ENCODE measurements around the gene C13orf46. TPM values are rescaled to one million over a fixed set of nuclear protein-coding genes. Genes with fewer than 3 reads are reported as not detected.
A peak's percentile ranks its signal among the peaks of the same experiment; 100 is the strongest.
"Not testable (repeated sequence)": the region's sequence is repeated elsewhere in the genome, so short reads cannot be mapped to it uniquely, and the experiment has no call there.

Gene C13orf46
- total RNA-seq, 4 donors from 2014 or later: 0.41 to 77.4 (median 1.1) TPM; not detected in 1

GRCh38 chr13:114020750-114021463 lies 47.0 kb upstream of the C13orf46 start:
- Histone ChIP-seq H3K27ac (no peak overlapping the region), H3K4me1 (peaks cover under 1 to 10% (median 3%) of the 10 kb centered on the region in 4 donors), H3K4me3 (no peak overlapping the region), H3K36me3 (no peaks in the 10 kb centered on the region), H3K9me3 (no peaks in the 10 kb centered on the region), H3K27me3 (no peaks in the 10 kb centered on the region)
- WGBS, 2 donors (ENCODE audit: low coverage in 1 of 2): 92% methylated on average over 32 of the region's 32 CpGs; no CpG with 5 or more reads in 1 of the 2 donors
- TF ChIP-seq POLR2AphosphoS5 (IDR thresholded peaks at IDR 0.05): no peak
- no peak for TF ChIP-seq POLR2A (IDR thresholded peaks at IDR 0.05)
- TF ChIP-seq, protein P1, sequence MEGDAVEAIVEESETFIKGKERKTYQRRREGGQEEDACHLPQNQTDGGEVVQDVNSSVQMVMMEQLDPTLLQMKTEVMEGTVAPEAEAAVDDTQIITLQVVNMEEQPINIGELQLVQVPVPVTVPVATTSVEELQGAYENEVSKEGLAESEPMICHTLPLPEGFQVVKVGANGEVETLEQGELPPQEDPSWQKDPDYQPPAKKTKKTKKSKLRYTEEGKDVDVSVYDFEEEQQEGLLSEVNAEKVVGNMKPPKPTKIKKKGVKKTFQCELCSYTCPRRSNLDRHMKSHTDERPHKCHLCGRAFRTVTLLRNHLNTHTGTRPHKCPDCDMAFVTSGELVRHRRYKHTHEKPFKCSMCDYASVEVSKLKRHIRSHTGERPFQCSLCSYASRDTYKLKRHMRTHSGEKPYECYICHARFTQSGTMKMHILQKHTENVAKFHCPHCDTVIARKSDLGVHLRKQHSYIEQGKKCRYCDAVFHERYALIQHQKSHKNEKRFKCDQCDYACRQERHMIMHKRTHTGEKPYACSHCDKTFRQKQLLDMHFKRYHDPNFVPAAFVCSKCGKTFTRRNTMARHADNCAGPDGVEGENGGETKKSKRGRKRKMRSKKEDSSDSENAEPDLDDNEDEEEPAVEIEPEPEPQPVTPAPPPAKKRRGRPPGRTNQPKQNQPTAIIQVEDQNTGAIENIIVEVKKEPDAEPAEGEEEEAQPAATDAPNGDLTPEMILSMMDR (IDR thresholded peaks at IDR 0.05): no peak
- no peak for TF ChIP-seq EP300 (IDR thresholded peaks at IDR 0.05; ENCODE audit: low read depth)
- in situ Hi-C loops (cut with MboI; ENCODE audit: low pct_ligation_motif_present in 1 of 4, low pct_unique_long_range_greater_than_20kb in 1 of 4, low sequenced_read_pairs in 3 of 4): no loop called here
- intact Hi-C loops (cut with DNase I; ENCODE audit: low total_unique reads): no loop called here
- DNase-seq: peak; percentile 36

DNA sequence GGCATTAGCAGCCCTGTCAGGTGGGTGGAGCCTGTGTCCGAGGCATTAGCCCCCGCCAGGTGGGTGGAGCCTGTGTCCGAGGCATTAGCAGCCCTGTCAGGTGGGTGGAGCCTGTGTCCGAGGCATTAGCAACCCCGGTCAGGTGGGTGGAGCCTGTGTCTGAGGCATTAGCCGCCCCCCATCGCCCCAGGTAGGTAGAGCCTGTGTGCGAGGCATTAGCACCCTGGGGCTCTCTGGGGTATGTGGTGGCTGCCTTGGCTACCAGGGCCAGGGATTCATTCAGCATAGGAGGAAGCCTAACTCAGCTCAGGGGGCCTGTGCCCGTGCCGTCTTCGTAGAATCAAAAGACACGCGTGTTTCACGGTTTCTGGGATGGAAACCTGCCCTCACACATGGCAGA lies 46.3 kb upstream of the C13orf46 start:
- H3K36me3 ChIP-seq; H3K27me3 ChIP-seq; H3K27ac ChIP-seq; intact Hi-C loops (cut with DNase I; ENCODE audit: low total_unique reads); H3K4me1 ChIP-seq; DNase-seq; in situ Hi-C loops (cut with MboI; ENCODE audit: low pct_ligation_motif_present in 1 of 4, low pct_unique_long_range_greater_than_20kb in 1 of 4, low sequenced_read_pairs in 3 of 4); H3K9me3 ChIP-seq; H3K4me3 ChIP-seq: not testable (repeated sequence)
- 98% methylated on average over 9 of the region's 14 CpGs; no CpG with 5 or more reads in 1 of the 2 donors for WGBS, 2 donors (ENCODE audit: low coverage in 1 of 2)

DNA sequence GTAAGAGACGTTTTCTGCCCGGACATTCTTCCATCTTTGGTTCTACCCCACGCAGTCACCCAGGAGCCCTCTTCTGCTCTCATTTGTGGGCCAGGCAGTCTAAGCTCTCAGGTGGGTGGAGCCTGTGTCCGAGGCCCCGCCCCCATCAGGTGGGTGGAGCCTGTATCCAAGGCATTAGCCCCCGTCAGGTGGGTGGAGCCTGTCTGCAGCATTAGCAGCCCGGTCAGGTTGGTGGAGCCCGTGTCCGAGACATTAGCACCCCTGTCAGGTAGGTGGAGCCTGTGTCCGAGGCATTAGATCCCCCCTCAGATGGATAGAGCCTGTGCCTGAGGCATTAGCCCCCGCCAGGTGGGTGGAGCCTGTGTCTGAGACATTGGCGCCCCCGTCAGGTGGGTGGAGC lies 45.5 kb upstream of the C13orf46 start:
- no peak for DNase-seq
- no peaks in the 10 kb centered on the region for H3K9me3 ChIP-seq
- H3K4me1 ChIP-seq: peaks cover 0 to 10% (median 2%) of the 10 kb centered on the region in 4 donors
- no peaks in the 10 kb centered on the region for H3K27me3 ChIP-seq
- no peaks in the 10 kb centered on the region for H3K36me3 ChIP-seq
- in situ Hi-C loops (cut with MboI; ENCODE audit: low pct_ligation_motif_present in 1 of 4, low pct_unique_long_range_greater_than_20kb in 1 of 4, low sequenced_read_pairs in 3 of 4) (no loop called here), intact Hi-C loops (cut with DNase I; ENCODE audit: low total_unique reads) (no loop called here)
- 72% methylated on average over 8 of the region's 13 CpGs; no CpG with 5 or more reads in 1 of the 2 donors for WGBS, 2 donors (ENCODE audit: low coverage in 1 of 2)
- H3K27ac ChIP-seq: no peak overlapping the region
- no peak overlapping the region for H3K4me3 ChIP-seq
- TF ChIP-seq EP300 (IDR thresholded peaks at IDR 0.05; ENCODE audit: low read depth): no peak

- H3K4me1 ChIP-seq: peaks cover 0 to 10% (median 2%) of the 10 kb centered on the region in 4 donors
- intact Hi-C loops (cut with DNase I; ENCODE audit: low total_unique reads): no loop called here
- TF ChIP-seq EP300 (IDR thresholded peaks at IDR 0.05; ENCODE audit: low read depth) (no peak), POLR2A (IDR thresholded peaks at IDR 0.05) (no peak), POLR2AphosphoS5 (IDR thresholded peaks at IDR 0.05) (no peak)
- TF ChIP-seq, protein P1 (IDR thresholded peaks at IDR 0.05): no peak
- WGBS, 2 donors (ENCODE audit: low coverage in 1 of 2): 89% methylated on average over 20 of the region's 20 CpGs; no CpG with 5 or more reads in 1 of the 2 donors
- no peak overlapping the region for H3K27ac ChIP-seq
- H3K4me3 ChIP-seq: no peak overlapping the region
- no peaks in the 10 kb centered on the region for H3K27me3 ChIP-seq
- in situ Hi-C loops (cut with MboI; ENCODE audit: low pct_ligation_motif_present in 1 of 4, low pct_unique_long_range_greater_than_20kb in 1 of 4, low sequenced_read_pairs in 3 of 4): no loop called here
- no peaks in the 10 kb centered on the region for H3K9me3 ChIP-seq
- no peaks in the 10 kb centered on the region for H3K36me3 ChIP-seq
- no peak for DNase-seq
Measured at GRCh38 chr13:114018461-114019055, 44.7 kb upstream of the C13orf46 start.

GRCh38 chr13:114017966-114018365 lies 44.1 kb upstream of the C13orf46 start:
- intact Hi-C loops (cut with DNase I; ENCODE audit: low total_unique reads) (no loop called here), in situ Hi-C loops (cut with MboI; ENCODE audit: low pct_ligation_motif_present in 1 of 4, low pct_unique_long_range_greater_than_20kb in 1 of 4, low sequenced_read_pairs in 3 of 4) (no loop called here)
- no peak overlapping the region for H3K4me3 ChIP-seq
- TF ChIP-seq, protein P1 (IDR thresholded peaks at IDR 0.05): no peak
- TF ChIP-seq POLR2AphosphoS5 (IDR thresholded peaks at IDR 0.05) (no peak), POLR2A (IDR thresholded peaks at IDR 0.05) (no peak), EP300 (IDR thresholded peaks at IDR 0.05; ENCODE audit: low read depth) (no peak)
- H3K27ac ChIP-seq: no peak overlapping the region
- WGBS, 2 donors (ENCODE audit: low coverage in 1 of 2): 98% methylated on average over 19 of the region's 23 CpGs; no CpG with 5 or more reads in 1 of the 2 donors
- H3K9me3 ChIP-seq: no peaks in the 10 kb centered on the region
- H3K36me3 ChIP-seq: no peaks in the 10 kb centered on the region
- no peaks in the 10 kb centered on the region for H3K27me3 ChIP-seq
- peaks cover 0 to 10% (median 2%) of the 10 kb centered on the region in 4 donors for H3K4me1 ChIP-seq
- DNase-seq: no peak
